Naive B cell (primary cell): Measurements from ENCODE around the gene KHNYN. TPM values are rescaled to one million over a fixed set of nuclear protein-coding genes. Genes with fewer than 3 reads are reported as not detected.

Experiments used
- ATAC-seq, 2 donors: fragments of 150-1000 bp; cut with Tn5 transposase; 2 replicates each; pipeline ENCODE4 v1.10.0; 2021; ENCODE audit warnings: low read depth in 2 of 2, mild to moderate bottlenecking in 2 of 2, moderate library complexity in 2 of 2
- DNase-seq: peaks from one replicate; pipeline ENCODE4 v3.0.0; 2022
- H3K27ac Mint-ChIP-seq, 6 donors: one replicate each; pipeline ENCODE4 v1.8.0; 2020 to 2022; ENCODE audit warnings: mild to moderate bottlenecking in 6 of 6, mixed read lengths in 6 of 6, moderate library complexity in 5 of 6, inconsistent platforms in 2 of 6
- H3K27me3 Mint-ChIP-seq, 3 donors: one replicate each; pipeline ENCODE4 v1.8.0; 2021 to 2022; ENCODE audit warnings: mixed read lengths in 3 of 3, mild to moderate bottlenecking in 1 of 3
- H3K36me3 Mint-ChIP-seq, 2 donors: one replicate each; pipeline ENCODE4 v1.8.0; 2020 to 2022; ENCODE audit warnings: mixed read lengths in 2 of 2, inconsistent platforms in 1 of 2, mild to moderate bottlenecking in 1 of 2
- H3K4me1 Mint-ChIP-seq, 3 donors: one replicate each; pipeline ENCODE4 v1.8.0; 2020 to 2022; ENCODE audit warnings: mixed read lengths in 3 of 3, inconsistent platforms in 1 of 3, mild to moderate bottlenecking in 1 of 3, moderate library complexity in 1 of 3
- H3K4me3 Mint-ChIP-seq, 8 donors: one replicate each; pipeline ENCODE4 v1.8.0; 2020 to 2022; ENCODE audit warnings: mild to moderate bottlenecking in 8 of 8, mixed read lengths in 8 of 8, moderate library complexity in 8 of 8, inconsistent platforms in 2 of 8
- H3K9me3 Mint-ChIP-seq, 7 donors: one replicate each; pipeline ENCODE4 v1.8.0; 2020 to 2022; ENCODE audit warnings: mixed read lengths in 7 of 7, mild to moderate bottlenecking in 5 of 7, inconsistent platforms in 2 of 7, moderate library complexity in 1 of 7
- polyA plus RNA-seq, 6 donors: library from polyadenylated mRNA; unstranded; fragments of 300-500 nt; fragmentation: Illumina TruSeq; gene quantifications; one replicate each; pipeline ENCODE4 v1.2.3, GENCODE V29; 2021; ENCODE audit warnings: low read depth in 6 of 6

KHNYN gene
- polyA plus RNA-seq, 6 donors from 2014 or later = 22.8 to 39.8 (median 24.0) TPM

GRCh38 chr14:24407608-24408325 lies 22.0 kb upstream of the KHNYN start:
- DNase-seq = no peak
- no peaks in the 10 kb centered on the region for H3K4me1 Mint-ChIP-seq
- H3K27ac Mint-ChIP-seq = peak overlapping the region in 1 of 6 donors; percentile 33
- peak overlapping the region in 1 of 8 donors; percentile 9 for H3K4me3 Mint-ChIP-seq
- H3K27me3 Mint-ChIP-seq = peaks cover 8 to 31% (median 30%) of the 10 kb centered on the region in 3 donors
- no peak for ATAC-seq
- no peaks in the 10 kb centered on the region for H3K9me3 Mint-ChIP-seq
- no peaks in the 10 kb centered on the region for H3K36me3 Mint-ChIP-seq

GRCh38 chr14:24408764-24409163 lies 21.0 kb upstream of the KHNYN start:
- no peak for ATAC-seq
- no peaks in the 10 kb centered on the region for H3K36me3 Mint-ChIP-seq

GRCh38 chr14:24409192-24409591 lies 20.6 kb upstream of the KHNYN start:
- Mint-ChIP-seq H3K27me3 (peaks cover 12 to 24% (median 15%) of the 10 kb centered on the region in 3 donors), H3K9me3 (no peaks in the 10 kb centered on the region), H3K4me3 (no peak overlapping the region), H3K4me1 (no peaks in the 10 kb centered on the region), H3K36me3 (no peaks in the 10 kb centered on the region), H3K27ac (no peak overlapping the region)
- ATAC-seq (no peak), DNase-seq (no peak)

More at GRCh38 chr14:24408764-24409163, 21.0 kb upstream of the KHNYN start:
- DNase-seq = no peak
- H3K4me1 Mint-ChIP-seq = no peaks in the 10 kb centered on the region
- H3K27ac Mint-ChIP-seq = no peak overlapping the region
- peaks cover 12 to 28% (median 20%) of the 10 kb centered on the region in 3 donors for H3K27me3 Mint-ChIP-seq
- H3K4me3 Mint-ChIP-seq = no peak overlapping the region
- no peaks in the 10 kb centered on the region for H3K9me3 Mint-ChIP-seq

GRCh38 chr14:24409956-24410355 lies 19.8 kb upstream of the KHNYN start:
- peaks cover 5 to 18% (median 11%) of the 10 kb centered on the region in 3 donors for H3K27me3 Mint-ChIP-seq
- no peaks in the 10 kb centered on the region for H3K9me3 Mint-ChIP-seq
- DNase-seq = no peak
- H3K4me1 Mint-ChIP-seq = no peaks in the 10 kb centered on the region
- H3K36me3 Mint-ChIP-seq = no peaks in the 10 kb centered on the region
- H3K4me3 Mint-ChIP-seq = no peak overlapping the region
- peak overlapping the region in 1 of 6 donors; percentile 37 for H3K27ac Mint-ChIP-seq
- no peak for ATAC-seq

- Mint-ChIP-seq H3K36me3 (no peaks in the 10 kb centered on the region), H3K4me3 (peak overlapping the region in 1 of 8 donors; percentile 63)
These were observed 18.0 kb upstream of the KHNYN start for GRCh38 chr14:24411443-24412389.

GRCh38 chr14:24414077-24414476 lies 15.7 kb upstream of the KHNYN start:
- peaks cover 0 to 3% (median 0%) of the 10 kb centered on the region in 3 donors for H3K4me1 Mint-ChIP-seq
- DNase-seq (no peak), ATAC-seq (no peak)
- H3K36me3 Mint-ChIP-seq = no peaks in the 10 kb centered on the region
- H3K4me3 Mint-ChIP-seq = no peak overlapping the region
- no peak overlapping the region for H3K27ac Mint-ChIP-seq
- H3K27me3 Mint-ChIP-seq = peaks cover 7 to 26% (median 15%) of the 10 kb centered on the region in 3 donors
- H3K9me3 Mint-ChIP-seq = no peaks in the 10 kb centered on the region

More at GRCh38 chr14:24411443-24412389, 18.0 kb upstream of the KHNYN start:
- DNase-seq = no peak
- Mint-ChIP-seq H3K4me1 (no peaks in the 10 kb centered on the region), H3K27me3 (peaks cover 4 to 19% (median 6%) of the 10 kb centered on the region in 3 donors), H3K9me3 (no peaks in the 10 kb centered on the region), H3K27ac (peak overlapping the region in 1 of 6 donors; percentile 52)
- peak; percentile 54 to 65 for ATAC-seq

- H3K4me1 Mint-ChIP-seq = peaks cover 0 to 3% (median 0%) of the 10 kb centered on the region in 3 donors
- DNase-seq = no peak
- no peaks in the 10 kb centered on the region for H3K9me3 Mint-ChIP-seq
- no peak for ATAC-seq
- peak overlapping the region in 1 of 6 donors; percentile 57 for H3K27ac Mint-ChIP-seq
- peaks cover 8 to 34% (median 23%) of the 10 kb centered on the region in 3 donors for H3K27me3 Mint-ChIP-seq
- H3K4me3 Mint-ChIP-seq = no peak overlapping the region
- H3K36me3 Mint-ChIP-seq = no peaks in the 10 kb centered on the region
These were observed 14.9 kb upstream of the KHNYN start for GRCh38 chr14:24414732-24415420.

GRCh38 chr14:24415421-24416253 lies 14.1 kb upstream of the KHNYN start:
- no peaks in the 10 kb centered on the region for H3K36me3 Mint-ChIP-seq
- H3K9me3 Mint-ChIP-seq = no peaks in the 10 kb centered on the region
- H3K27ac Mint-ChIP-seq = peak overlapping the region in 1 of 6 donors; percentile 75
- peaks cover 8 to 36% (median 30%) of the 10 kb centered on the region in 3 donors for H3K27me3 Mint-ChIP-seq
- peaks cover 0 to 3% (median 0%) of the 10 kb centered on the region in 3 donors for H3K4me1 Mint-ChIP-seq
- H3K4me3 Mint-ChIP-seq = no peak overlapping the region
- DNase-seq (no peak), ATAC-seq (no peak)

GRCh38 chr14:24416254-24416931 lies 13.4 kb upstream of the KHNYN start:
- no peak for DNase-seq
- ATAC-seq = no peak
- no peaks in the 10 kb centered on the region for H3K9me3 Mint-ChIP-seq
- peak overlapping the region in 1 of 6 donors; percentile 44 for H3K27ac Mint-ChIP-seq
- H3K27me3 Mint-ChIP-seq = peaks cover 8 to 36% (median 30%) of the 10 kb centered on the region in 3 donors
- H3K36me3 Mint-ChIP-seq = no peaks in the 10 kb centered on the region
- peaks cover 0 to 3% (median 0%) of the 10 kb centered on the region in 3 donors for H3K4me1 Mint-ChIP-seq
- no peak overlapping the region for H3K4me3 Mint-ChIP-seq

GRCh38 chr14:24416932-24417619 lies 12.7 kb upstream of the KHNYN start:
- no peaks in the 10 kb centered on the region for H3K36me3 Mint-ChIP-seq
- H3K9me3 Mint-ChIP-seq = no peaks in the 10 kb centered on the region
- H3K27me3 Mint-ChIP-seq = peaks cover 8 to 36% (median 30%) of the 10 kb centered on the region in 3 donors
- ATAC-seq = no peak
- no peak for DNase-seq
- H3K4me1 Mint-ChIP-seq = peaks cover 0 to 3% (median 0%) of the 10 kb centered on the region in 3 donors
- no peak overlapping the region for H3K4me3 Mint-ChIP-seq
- H3K27ac Mint-ChIP-seq = no peak overlapping the region

GRCh38 chr14:24417832-24418491 lies 11.8 kb upstream of the KHNYN start:
- Mint-ChIP-seq H3K4me1 (peaks cover 0 to 3% (median 0%) of the 10 kb centered on the region in 3 donors), H3K4me3 (no peak overlapping the region), H3K9me3 (no peaks in the 10 kb centered on the region), H3K27me3 (peaks cover 8 to 36% (median 30%) of the 10 kb centered on the region in 3 donors), H3K36me3 (no peaks in the 10 kb centered on the region), H3K27ac (no peak overlapping the region)
- DNase-seq (no peak), ATAC-seq (no peak)
